Renal cortical epithelial cell (primary cell): ENCODE data around the gene NACAD. TPM values are rescaled to one million over a fixed set of nuclear protein-coding genes. Genes with fewer than 3 reads are reported as not detected.
"Not testable (repeated sequence)": the region's sequence is repeated elsewhere in the genome, so short reads cannot be mapped to it uniquely, and the experiment has no call there.

Experiments
- DNase-seq: peaks from one replicate; pipeline ENCODE4 v3.0.0-alpha.2; 2011; ENCODE audit warnings: low read depth
- total RNA-seq: library from RNA; depleted of rRNA; stranded (reverse); fragments of >200 nt; gene quantifications from 2 replicates; pipeline ENCODE4 v1.2.3, GENCODE V29; 2014

NACAD gene
- total RNA-seq, 1 donor from 2014 or later, result 7.4 TPM

DNA sequence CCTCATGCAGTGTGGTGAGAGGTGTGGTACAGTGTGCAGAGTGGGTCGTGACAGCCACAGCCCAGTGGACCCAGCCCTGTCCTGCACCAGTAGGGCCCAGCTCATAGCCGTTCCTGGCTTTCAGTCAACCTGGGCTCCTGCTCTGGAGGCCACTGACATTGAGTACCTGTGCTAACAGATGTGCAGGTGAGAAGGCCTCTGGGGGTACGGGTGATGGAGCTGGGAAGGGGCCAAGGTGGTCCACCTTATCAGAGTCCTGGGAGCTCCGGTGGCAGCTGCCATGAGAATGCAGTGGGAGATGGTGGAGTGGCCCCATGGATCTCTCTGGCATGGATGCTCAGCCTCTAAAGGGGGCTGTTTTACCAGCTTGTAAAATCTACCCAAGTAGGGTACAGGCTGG lies 28.8 kb upstream of the NACAD start:
- no peak for DNase-seq

DNA sequence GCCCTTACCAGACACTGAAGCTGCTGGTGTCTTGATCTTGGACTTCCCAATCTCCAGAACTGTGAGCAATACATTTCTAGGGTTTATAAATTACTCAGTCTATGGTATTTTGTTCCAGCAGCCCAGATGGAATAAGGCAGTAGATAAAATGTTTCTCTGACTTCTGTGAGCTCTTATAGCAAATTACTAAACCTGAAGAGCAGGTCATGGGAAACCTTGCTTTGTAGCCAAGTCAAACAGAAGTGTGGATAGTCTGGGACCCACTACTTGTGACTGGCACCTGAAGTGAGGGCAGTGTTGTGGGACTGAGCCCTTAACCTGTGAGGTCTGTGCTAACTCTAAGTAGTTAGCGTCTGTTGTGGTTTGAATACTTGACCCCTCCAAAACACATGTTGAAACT lies 27.3 kb upstream of the NACAD start:
- DNase-seq, result no peak

DNA sequence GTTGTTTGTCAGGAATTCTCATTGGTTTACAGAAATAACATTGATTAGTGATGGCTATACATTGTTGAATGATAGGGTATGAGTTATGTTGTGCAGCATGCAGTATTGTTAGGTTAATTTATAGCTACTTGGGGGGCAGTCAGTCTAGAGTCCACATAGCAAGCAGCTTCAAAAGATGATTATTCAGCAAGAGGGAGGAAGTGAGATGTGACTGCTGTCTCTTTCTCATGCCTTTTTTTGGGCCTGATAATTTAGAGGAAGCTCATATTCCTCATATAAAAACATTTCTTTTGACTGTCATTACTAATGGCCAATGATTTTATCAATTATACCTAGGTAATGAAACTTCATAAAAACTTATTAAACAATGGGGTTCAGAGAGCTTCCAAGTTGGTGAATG lies 26.2 kb upstream of the NACAD start:
- DNase-seq, result no peak

DNA sequence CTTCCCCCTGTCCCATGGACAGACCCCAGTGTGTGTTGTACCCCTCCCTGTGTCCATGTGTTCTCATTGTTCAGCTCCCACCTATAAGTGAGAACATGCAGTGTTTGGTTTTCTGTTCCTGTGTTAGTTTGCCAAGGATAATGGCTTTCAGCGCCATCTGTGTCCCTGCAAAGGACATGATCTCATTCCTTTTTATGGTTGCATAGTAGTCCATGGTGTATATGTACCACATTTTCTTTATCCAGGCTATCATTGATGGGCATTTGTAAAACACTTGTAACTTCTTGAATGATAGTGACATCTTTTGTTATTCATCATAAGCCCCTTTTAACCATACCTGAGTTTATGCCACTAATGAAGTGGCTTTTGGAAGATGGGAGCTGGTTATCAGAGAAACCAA lies 25.5 kb upstream of the NACAD start:
- DNase-seq, result not testable (repeated sequence)

DNA sequence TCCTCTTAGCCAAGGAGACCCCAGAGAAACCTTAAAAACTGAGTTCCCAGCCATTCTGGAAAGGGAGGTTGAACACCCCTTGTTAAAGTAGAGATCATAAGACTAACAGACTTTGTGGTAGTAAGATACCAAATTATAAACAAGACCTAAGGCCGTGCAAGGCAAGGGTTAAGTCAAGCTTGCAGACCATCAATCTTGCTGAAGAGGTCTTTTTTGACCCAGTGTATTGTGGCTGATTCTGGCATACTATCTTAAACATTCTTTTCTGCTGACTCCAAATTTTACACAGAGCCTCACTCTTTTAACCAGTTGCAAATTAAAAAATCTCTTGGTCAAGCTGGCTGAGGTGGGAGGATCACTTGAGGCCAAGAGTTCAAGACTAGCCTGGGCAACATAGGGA lies 23.9 kb upstream of the NACAD start:
- peak; percentile 9 for DNase-seq

DNA sequence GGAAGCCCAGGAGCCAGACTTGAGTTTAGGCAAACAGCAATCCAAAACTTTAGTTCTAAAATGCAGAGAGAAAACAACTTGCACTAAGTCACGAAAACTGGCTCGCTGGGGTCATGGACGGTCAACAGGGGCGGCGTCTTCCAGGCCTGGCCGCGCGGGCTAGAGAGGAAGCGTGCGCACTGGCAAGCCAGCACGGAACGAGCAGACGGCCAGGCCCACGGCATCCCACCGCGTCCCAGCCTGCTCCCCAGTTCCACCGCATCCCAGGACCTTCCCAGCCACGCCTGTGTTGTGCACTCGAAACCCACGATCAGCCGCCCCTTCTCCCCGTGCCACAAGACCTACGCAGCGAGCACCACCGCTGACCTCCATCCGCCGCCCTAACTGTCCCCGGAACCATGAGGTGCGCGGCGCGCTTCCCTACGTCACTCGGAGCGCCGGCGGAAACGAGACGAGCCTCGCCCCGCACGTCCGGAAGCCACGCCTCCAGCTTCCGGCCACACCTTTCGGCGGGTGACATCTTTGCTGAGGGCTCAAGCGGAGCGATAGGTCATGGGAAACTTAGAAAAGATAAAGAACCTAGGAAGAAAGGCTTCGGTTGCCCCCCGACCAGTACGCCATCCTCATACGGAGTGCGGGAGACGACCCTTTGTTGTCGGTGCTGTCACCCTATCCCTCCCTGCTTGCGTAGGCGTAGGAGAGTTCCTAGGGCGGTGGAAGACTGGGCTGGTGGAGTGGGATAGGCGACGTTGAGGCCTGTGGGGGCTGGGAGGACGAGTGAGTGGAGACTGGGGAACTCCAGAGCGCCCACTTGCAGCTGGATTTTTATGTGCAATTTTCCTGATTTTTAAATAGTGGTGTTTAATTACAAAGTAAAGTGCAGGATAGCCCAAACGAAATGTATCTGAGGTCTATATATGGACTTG lies 22.8 kb upstream of the NACAD start, which contains the start of gene TBRG4:
TSS of gene TBRG4 (minus strand) at position 400 of the 926 bp plus-strand sequence. CDS start 2,460 bp downstream, outside the sequence.
- peak; percentile 85 for DNase-seq

DNA sequence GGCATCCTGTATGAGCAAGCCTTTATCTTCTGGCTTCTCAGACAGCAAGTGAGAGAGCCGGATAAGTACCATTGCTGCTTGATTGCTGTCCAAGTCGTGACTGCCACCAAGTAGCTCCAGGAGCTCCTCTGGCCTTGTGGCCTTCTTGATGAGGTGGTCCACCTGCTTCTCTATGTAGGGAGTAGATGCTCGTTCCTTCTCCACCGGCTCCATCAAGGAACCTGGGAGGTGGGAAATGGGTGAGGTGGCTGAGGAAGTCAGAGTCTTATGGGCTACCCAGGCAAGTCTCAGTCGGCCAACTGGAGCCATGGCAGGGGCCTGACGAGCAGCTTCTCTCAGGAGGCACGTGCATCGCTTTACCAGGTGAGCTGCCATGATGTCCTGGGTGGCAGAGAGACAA lies 20.1 kb upstream of the NACAD start:
- no peak for DNase-seq

DNA sequence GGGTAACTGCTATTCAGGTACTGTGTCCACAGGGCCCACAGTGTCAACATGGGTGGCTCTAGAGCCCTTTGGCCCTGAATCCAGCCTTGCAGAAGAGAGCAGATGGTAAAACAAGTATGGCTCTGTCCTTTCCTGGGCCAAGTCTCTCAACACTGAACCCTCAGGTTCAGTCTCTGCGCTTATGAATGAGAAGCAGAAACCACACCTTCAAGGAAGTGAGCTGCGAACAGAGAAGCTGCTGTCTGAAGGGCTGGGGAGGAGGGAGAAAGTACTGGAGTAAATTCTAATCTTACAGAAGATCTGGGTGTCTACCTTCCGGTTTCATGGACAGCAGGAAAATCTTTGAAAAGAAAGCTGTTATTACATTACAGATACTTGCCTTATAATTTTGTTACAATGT lies 18.6 kb upstream of the NACAD start:
- no peak for DNase-seq

DNA sequence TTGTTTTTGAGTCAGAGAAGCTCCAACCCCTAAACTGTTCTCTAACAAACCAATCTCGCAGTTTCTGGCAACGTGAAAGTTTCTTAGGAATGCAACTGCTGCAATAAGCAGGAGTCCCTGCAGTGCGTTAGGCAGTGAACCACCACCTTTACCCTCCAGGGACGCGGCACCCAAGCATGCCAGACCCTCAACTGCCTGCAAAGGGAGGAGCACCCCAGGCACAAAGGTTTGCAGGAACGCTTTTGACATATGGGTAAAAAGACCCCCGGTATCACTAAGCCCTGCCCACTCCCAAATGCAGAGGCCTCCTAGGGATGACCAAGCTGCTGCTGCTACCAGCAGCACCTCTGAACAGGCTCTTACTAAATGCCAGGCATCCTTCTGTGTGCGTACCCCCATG lies 18.1 kb upstream of the NACAD start:
- no peak for DNase-seq

DNA sequence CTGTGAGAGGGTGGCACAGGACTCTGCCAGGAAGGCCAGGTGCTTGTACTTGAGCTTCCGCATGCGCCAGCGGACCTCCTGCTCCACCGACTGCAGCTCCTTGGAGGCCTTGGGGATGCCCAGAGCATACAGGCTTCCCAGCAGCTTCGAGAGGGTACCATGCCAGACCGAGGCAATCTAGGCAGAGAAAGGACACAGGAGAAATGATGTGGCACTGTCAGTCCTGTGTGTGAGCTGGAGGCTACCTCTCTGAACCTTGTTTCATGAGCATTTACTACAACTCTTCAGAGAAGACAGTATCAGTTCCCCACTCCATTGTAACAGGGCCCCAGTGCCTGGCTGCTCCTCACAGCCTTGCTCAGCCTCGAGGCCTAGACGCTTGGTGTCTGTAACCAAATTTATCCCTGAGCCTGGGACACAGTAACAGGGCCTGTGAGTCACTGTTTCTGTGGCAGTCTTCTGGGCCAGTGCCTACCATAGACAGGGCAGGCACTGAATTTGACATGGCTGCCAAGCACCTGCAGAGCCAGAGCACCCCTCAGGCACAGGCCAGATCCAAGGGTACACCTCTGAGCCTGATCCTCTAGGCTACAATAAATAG lies 16.9 kb upstream of the NACAD start:
- no peak for DNase-seq

DNA sequence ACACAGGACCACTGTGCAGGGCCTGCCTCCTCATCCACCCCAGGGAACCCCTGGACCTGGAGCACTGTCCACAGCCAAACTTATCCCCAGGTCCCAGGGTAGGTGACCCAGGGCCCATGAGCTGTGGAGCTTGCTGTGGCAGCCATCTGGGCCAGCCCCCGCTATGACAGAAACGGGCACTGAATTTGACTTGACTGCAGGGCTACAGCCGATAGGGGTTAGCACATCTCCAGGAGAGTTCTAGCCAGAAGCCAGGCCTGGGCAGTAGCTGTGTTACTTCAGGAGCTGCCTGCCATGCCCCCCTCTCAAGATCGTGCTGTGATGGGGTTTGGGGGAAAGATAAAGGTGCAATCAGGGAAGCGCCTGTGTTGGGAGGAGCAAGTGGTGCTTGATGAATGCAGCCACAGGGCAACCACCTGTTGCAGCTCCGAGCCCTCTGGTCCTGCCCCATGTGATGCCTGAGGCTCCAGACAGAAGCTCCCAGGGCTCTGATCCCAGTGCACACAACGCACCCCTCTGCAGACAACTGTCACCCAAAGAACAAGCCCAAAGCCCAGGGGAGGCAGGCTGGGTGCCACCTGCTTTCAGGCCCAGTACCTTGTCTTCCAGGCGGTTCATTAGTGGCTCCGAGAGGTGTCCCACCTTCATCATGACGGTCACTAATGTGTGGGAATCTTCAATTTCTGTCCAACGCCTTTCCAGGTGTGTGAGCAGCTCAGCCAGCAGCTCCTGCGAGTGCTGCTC lies 16.2 kb upstream of the NACAD start:
- DNase-seq, result no peak

DNA sequence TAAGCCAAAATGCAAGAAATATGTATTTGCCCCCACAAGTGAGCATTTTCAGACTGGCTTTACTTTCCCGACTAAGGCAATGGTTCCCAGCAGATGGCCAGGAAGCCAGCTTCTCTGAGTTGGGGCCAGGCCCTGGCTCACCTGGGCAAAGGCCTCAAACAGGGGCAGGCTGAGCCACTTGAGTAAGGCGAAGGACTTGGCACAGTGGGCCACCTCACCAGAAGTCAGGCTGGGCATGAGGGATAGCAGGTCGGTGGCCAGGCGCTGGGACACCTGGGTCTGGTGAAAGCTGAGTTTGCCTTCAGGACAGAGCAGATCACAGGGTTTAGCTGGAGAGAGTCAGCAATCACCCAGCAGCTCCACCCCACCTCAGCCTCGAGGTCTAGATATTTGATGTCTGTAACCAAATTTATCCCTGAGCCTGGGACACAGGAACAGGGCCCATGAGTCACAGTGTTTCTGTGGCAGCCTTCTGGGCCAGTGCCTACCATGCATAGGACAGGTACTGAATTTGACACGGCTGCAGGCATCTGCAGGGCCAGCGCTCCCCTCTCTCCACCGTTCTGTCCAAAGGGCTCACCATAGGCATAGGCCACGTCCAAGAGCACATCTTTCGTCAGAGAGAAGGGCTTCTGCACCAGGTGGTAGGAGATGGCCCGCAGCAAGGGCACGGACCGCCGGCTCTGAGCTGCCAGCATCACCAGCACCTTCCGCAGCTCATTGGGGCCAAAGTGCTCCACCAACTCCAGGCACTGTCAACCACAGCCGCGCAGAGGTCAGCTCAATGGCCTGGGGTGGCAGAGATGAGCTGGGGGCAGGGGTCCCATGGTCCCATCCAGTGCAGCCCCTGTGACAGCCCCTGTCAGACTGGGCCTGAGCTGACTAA lies 15.4 kb upstream of the NACAD start:
- DNase-seq, result no peak

DNA sequence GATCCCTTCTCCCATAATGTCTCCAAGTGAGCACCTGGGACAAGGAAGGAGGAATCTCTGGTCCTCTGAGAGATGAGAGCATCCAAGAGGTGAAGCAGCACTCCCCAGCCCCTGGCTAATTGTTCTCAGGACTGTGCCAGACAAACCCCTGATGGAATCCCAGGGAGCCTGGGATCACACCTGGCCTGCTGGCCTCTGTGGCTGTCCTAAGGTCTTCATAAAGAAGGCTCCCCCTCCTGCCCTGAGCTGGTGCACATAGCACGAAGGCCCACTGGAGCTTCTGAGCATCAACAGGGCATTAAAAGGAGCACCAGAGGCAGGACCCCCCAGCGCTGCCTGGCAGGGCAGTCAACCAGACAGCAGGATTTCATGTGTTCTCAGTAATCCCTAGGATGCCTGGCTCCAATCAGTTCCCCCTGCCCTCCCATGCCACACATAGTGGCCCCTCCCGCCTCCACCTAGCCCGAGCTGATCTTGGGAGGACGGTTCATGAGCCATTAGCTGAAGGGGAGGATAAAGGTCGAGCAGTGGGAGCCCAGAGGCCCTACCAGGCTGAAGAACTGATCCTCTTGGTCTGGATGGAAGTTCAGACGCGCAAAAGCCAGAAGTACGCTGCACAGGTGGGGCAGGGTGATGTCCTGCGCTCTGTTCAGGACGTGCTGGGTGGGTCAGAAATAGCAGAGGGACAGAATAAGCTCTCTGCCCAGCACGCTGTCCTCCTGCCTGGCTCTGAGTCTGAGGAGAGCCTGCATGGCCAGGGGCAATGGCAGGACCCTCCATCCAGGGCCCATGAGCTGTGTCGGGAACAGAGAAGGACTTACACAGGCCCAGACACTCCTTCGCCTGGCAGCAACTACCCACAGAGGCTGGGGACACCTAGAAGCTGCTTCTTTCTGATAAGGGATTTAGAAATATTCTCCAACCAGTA lies 14.3 kb upstream of the NACAD start:
- DNase-seq, result no peak

DNA sequence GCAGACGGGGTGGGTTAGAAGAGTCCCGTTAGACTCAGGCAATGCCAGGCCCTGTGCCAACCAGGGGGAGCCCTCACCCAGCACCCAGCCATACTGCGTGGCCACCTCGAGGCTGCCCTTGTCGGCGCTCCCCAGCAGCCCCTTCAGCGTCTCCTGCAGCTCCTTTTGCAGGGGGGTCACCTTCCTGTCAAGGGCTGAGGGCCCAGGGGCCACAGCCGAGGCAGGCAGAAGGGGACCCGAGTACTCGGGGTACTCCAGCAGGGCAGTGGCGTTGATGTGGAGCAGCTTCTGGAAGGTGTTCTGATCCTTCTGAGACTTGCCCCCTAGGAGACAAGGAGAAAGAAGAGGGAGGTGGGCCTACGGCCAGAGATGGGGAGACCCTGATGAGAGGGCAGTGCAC lies 13.0 kb upstream of the NACAD start:
- DNase-seq, result no peak

DNA sequence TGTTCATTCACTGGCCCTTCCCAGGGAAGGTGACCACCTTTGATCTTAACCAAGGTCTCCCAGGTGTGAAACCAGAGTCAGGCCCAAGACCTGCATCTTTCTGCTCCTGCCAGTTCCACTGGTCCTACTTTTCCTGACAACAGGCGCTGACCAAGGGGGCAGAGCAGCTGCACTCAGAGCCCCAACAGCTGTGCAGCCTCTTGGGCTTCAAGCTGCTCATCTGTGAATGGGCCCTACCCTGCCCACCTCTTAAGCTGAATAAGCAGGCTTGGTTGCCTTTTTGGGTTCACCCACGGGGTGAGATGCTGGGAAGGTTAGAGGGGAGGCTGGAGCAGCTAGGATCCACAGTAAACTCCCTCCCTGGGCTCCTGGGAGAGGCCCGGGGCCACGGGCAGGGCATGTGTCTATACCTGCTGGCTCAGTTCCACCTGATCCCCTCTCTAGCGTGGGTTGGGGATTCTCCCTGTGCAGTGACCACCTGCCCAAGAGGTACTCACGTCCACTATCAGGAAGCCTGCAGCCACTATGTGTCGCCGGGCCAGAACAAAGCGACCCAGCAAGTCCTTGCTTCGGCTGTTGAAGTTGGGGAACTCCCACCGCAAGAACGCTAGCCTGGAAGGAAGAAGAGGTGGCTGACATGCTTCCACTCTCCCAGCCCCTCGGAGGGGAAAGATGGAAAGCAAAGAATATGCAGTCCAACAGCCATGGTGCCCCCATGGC lies 12.2 kb upstream of the NACAD start:
- no peak for DNase-seq

DNA sequence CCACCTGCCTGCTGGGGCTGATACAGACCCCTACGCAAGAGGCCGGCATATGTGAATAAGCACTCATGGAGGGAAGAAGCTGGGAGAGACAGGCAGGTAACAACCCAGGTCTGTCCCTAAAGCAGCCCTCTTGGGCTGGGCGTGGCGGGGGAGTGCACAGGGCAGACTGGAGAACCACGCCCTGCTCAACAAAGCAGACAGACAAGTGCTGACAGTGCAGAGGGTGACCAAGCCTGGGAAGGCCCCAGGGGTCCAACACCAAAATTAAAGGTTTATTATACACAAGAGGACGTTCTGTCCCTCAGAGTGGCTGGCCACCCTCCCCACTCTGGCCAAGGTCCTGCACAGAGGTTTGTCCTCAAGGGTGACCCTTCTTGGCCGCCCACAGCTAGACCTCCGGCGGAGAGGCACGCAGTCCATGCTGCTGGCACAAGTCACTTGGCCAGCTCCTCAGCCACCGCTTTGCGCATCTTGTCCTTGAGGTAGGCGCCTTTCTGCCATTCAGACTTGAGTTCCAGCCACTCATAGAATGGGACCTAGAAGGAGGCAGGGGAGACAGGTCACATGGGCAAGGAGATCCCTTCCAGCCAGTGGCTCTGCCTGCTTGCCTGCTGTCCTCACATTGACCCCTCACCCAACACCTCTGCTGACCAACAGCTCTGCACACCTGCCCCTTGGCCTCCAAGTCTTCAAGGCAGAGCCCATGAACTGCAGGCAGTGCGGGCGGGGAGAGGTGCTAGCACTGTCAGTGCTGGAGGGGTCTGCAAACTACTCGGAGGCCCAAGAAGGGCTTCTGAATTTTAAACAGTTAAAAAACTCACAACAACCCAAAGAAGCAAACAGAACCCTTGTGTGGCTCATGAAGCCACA lies 11.4 kb upstream of the NACAD start:
- DNase-seq, result no peak

DNA sequence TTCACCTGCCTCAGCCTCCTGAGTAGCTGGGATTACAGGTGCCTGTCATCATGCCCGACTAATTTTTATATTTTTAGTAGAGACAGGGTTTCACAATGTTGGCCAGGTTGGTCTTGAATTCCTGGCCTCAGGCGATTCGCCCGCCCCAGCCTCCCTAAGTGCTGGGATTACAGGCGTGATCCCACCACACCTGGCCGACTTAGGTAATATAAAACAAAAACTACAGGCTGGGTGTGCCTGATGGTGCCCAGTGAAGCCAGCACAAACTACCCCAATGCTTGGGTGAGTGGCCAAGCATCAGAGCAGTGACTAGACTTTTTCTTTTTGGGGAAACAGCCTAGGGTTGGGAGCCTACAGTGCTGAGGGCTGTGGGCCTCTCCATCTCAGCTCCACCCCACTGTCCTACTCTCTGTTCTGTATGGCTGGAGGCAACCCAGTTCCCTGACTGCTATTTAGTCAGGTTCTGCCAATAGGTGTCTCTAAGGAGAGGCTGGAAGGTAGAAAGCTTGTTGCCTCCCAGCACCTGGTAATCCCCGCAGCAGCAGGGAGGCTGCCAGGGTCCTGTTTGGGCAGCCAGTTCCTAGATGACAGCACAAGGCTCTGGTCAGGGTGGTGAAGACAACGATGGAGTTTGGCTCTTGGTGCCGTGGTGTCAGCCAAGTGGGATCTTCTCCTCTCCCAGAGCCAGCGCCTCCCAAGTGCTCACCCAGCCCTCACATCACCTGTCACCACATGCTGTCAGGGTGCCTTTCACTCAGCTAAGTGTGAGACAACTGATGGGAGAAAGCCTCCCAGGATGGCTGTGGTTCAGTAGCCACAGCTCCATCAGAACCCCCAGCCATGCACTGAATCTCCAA lies 10.4 kb upstream of the NACAD start:
- no peak for DNase-seq

DNA sequence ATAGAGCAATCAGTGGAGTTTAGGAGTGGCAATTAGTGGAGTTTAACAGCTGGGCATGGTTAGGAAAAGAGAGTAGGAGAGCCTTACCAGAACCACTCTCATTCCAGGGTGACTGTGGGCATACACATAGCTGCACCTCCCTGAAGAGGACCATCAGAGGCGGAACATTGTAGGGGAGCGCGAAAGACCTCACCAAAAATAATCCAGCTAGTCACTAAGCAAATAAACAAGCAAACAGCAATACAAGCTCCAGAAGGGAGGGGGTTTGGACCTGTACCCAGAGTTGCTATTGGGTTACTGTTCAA lies 4.1 kb upstream of the NACAD start:
- DNase-seq, result no peak
